DOHH2 (cell line): Measurements from ENCODE around the gene FAM32A.

Experiments
- EZH2phosphoT487 ChIP-seq: fragments of 200-600 bp; sonication (generic); IDR thresholded peaks from 2 replicates; pipeline ENCODE4 v1.6.1; 2017; ENCODE audit warnings: borderline replicate concordance, mild to moderate bottlenecking, antibody characterized with exemption, low read length, moderate library complexity, mixed read lengths
- TF ChIP-seq, protein P1 (sequence below): fragments of 200-600 bp; sonication (generic); IDR thresholded peaks from one replicate; pipeline ENCODE4 v1.5.1; 2014; ENCODE audit warnings: antibody characterized with exemption, mild to moderate bottlenecking, low read depth, low read length; ENCODE audit not compliant: poor library complexity, severe bottlenecking

DNA sequence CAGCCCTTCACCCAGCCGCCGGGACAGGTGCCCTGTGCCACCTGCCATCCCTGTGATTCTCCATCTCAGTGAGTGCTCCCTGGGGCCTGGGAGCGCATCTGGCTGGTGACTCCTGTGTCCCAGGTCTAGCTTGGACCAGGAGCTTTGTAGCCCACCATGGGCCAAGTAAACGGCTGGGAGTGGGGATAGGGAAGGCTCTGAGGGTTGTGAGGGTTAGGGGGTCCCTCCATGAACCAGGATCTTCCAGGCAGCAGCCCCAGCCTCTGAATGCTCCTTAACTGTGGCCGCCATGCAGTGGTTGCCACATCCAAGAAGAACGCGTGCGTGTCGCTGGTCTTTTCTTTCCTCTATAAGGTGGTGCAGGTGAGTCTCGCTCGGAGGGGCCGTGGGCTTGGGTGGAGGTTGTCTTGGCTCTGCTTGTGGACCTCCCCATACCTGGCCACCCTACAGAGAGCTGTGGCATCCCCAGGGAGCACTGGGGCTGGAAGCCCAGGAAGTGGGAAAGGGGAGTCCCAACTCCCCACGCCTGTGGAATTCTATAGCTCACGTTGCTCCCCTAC is 20.9 kb downstream of the FAM32A start:
- TF ChIP-seq, protein P1, sequence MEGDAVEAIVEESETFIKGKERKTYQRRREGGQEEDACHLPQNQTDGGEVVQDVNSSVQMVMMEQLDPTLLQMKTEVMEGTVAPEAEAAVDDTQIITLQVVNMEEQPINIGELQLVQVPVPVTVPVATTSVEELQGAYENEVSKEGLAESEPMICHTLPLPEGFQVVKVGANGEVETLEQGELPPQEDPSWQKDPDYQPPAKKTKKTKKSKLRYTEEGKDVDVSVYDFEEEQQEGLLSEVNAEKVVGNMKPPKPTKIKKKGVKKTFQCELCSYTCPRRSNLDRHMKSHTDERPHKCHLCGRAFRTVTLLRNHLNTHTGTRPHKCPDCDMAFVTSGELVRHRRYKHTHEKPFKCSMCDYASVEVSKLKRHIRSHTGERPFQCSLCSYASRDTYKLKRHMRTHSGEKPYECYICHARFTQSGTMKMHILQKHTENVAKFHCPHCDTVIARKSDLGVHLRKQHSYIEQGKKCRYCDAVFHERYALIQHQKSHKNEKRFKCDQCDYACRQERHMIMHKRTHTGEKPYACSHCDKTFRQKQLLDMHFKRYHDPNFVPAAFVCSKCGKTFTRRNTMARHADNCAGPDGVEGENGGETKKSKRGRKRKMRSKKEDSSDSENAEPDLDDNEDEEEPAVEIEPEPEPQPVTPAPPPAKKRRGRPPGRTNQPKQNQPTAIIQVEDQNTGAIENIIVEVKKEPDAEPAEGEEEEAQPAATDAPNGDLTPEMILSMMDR = no peak
- no peak for TF ChIP-seq EZH2phosphoT487
